Stomach (tissue), 9 donors: ENCODE data around the gene STMN1. TPM values are rescaled to one million over a fixed set of nuclear protein-coding genes. Genes with fewer than 3 reads are reported as not detected.

Experiments
- DNase-seq, 2 donors: peaks; one replicate each; pipeline versions ENCODE4 v3.0.0 to v3.0.0-alpha.2; 2013 to 2019
- H3K27ac ChIP-seq, 5 donors: fragments of 200-600 bp in 4 of 5; sonication (generic) in 4 of 5; one replicate each; pipeline ENCODE4 v1.5.1; 2013 to 2019; ENCODE audit warnings: mild to moderate bottlenecking in 1 of 5, moderate library complexity in 1 of 5
- H3K27me3 ChIP-seq, 3 donors: fragments of 200-600 bp; sonication (generic); one replicate each; pipeline ENCODE4 v1.5.1; 2017 to 2019; ENCODE audit warnings: mixed run types in 1 of 3
- H3K36me3 ChIP-seq, 4 donors: fragments of 200-600 bp; sonication (generic); 1 replicate in 3 of 4; 2 replicates in 1 of 4; pipeline ENCODE4 v1.5.1; 2016 to 2019
- H3K4me1 ChIP-seq, 4 donors: fragments of 200-600 bp; sonication (generic); one replicate each; pipeline ENCODE4 v1.5.1; 2016 to 2019
- H3K4me3 ChIP-seq, 4 donors: fragments of 200-600 bp; sonication (generic) in 3 of 4; one replicate each; pipeline ENCODE4 v1.5.1; 2016 to 2019; ENCODE audit warnings: mild to moderate bottlenecking in 1 of 4
- H3K9me3 ChIP-seq, 4 donors: fragments of 200-600 bp; sonication (generic); one replicate each; pipeline ENCODE4 v1.5.1; 2016 to 2019
- CTCF ChIP-seq, 7 experiments: fragments of 450-650 bp in 4 of 7; fragments of 200-600 bp in 3 of 7; sonication (generic) in 3 of 7; IDR thresholded peaks; one replicate each; pipeline ENCODE4 v1.5.1; 2016 to 2019; ENCODE audit warnings: antibody characterized with exemption in 7 of 7, control low read depth in 2 of 7, mild to moderate bottlenecking in 1 of 7
- EP300 ChIP-seq: sonication (generic); formaldehyde crosslinking; IDR thresholded peaks from one replicate; pipeline ENCODE4 v1.6.1; 2017; ENCODE audit warnings: antibody characterized with exemption
- POLR2A ChIP-seq, 4 donors: fragments of 450-650 bp; IDR thresholded peaks; one replicate each; pipeline ENCODE4 v1.6.1; 2016; ENCODE audit warnings: antibody characterized with exemption in 4 of 4, control low read depth in 2 of 4, mild to moderate bottlenecking in 1 of 4, moderate library complexity in 1 of 4
- POLR2AphosphoS5 ChIP-seq, 3 donors: sonication (generic); formaldehyde crosslinking; IDR thresholded peaks; one replicate each; pipeline ENCODE4 v1.6.1; 2016; ENCODE audit warnings: antibody characterized with exemption in 3 of 3
- WGBS, 5 donors: extraction: QIAGEN DNeasy Blood & Tissue Kit in 3 of 5; methylation state at CpG; one replicate each; pipeline versions ENCODE4 v1.1.5 to v1.1.7; 2013 to 2018; 5-methylcytosine and 5-hydroxymethylcytosine counted together
- intact Hi-C: fragments of 100-400 bp; cut with DNase I; formaldehyde crosslinking; loops from one replicate; pipeline ENCODE4 v1.15.1; 2023; ENCODE audit warnings: low total_unique reads
- polyA plus RNA-seq, 3 donors: library from polyadenylated mRNA; stranded (reverse); fragments of 200-250 nt; gene quantifications; one replicate each; pipeline ENCODE4 v1.2.3, GENCODE V29; 2013
- total RNA-seq, 5 donors: library from RNA; depleted of rRNA; stranded (reverse); fragments of >200 nt; gene quantifications; one replicate each; pipeline versions ENCODE4 v1.1.0 to v1.2.3, GENCODE V29; 2014 to 2016
- donor health status: healthy with polysubstance abuse.
- donor health status: Bipolar disorder and iron deficiency.
- donor health status: healthy.

Gene STMN1
- total and polyA plus RNA-seq, 8 donors: 25.9 to 109 (median 73.2) TPM

DNA sequence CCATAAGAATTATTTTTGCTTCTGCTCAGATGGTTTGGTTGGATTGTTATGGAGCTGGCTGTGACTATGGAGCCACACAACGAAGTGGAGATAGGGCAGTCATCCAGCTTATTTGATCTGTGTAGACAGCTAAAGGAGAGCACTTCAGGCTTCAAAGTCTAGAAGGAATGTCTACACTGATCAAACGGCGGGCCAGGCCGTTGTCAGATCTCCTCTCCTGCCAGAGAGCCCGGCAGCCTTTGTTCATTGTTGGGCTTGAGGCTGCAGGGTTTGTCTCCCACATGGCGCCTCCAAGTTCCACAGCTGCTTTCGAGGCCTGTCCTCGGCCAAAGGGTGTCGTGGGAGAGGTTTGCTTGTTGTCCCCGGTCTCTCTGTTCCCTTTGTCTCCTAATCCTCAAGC, 2.8 kb upstream of the STMN1 start:
- H3K4me1 ChIP-seq: peaks cover 22 to 31% (median 29%) of the 10 kb centered on the region in 4 donors
- intact Hi-C loops: no loop called here
- H3K27me3 ChIP-seq: no peaks in the 10 kb centered on the region
- 46 to 58% (median 54%) methylated on average over 10 of the region's 10 CpGs for WGBS, 5 donors
- H3K36me3 ChIP-seq: no peaks in the 10 kb centered on the region
- no peak for TF ChIP-seq CTCF (IDR thresholded peaks at IDR 0.05)
- TF ChIP-seq EP300: no peak
- TF ChIP-seq POLR2AphosphoS5 (IDR thresholded peaks at IDR 0.05): no peak
- no peak for TF ChIP-seq POLR2A (IDR thresholded peaks at IDR 0.05)
- H3K9me3 ChIP-seq: no peaks in the 10 kb centered on the region
- no peak overlapping the region for H3K4me3 ChIP-seq
- H3K27ac ChIP-seq: no peak overlapping the region
- no peak for DNase-seq

DNA sequence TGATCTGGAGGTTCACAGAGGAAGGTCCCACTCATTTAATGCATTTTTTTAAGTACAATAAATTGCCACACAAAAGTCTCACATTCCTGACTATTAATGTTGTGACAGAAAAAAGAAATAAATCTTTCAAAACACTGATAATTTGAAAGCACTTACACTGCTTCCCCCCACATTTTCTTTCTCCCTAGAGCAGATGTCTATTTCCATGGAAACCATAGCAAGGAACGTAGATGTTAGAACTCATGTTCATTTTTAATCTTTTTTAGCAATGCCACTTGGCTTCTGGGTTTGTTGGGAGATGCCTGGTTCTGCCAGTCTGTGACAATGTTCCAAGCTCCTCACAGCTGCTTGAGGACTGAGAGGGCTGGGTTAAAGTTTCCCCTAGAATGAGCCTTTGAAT, 1.9 kb upstream of the STMN1 start:
- WGBS, 5 donors: 61 to 83% (median 73%) methylated on average over 1 of the region's 1 CpG
- intact Hi-C loops: no loop called here
- no peaks in the 10 kb centered on the region for H3K27me3 ChIP-seq

GRCh38 chr1:25907601-25908000, 1.4 kb upstream of the STMN1 start:
- TF ChIP-seq POLR2AphosphoS5 (IDR thresholded peaks at IDR 0.05): no peak
- TF ChIP-seq POLR2A (IDR thresholded peaks at IDR 0.05): no peak
- 89 to 97% (median 92%) methylated on average over 6 of the region's 6 CpGs for WGBS, 5 donors
- Histone ChIP-seq H3K27me3 (no peaks in the 10 kb centered on the region), H3K4me3 (no peak overlapping the region), H3K4me1 (peaks cover 23 to 44% (median 31%) of the 10 kb centered on the region in 4 donors), H3K9me3 (no peaks in the 10 kb centered on the region), H3K36me3 (peaks cover 0 to 2% (median 2%) of the 10 kb centered on the region in 4 donors), H3K27ac (peak overlapping the region in 1 of 5 donors; percentile 86)
- no peak for DNase-seq
- intact Hi-C loops: no loop called here

More for the DNA sequence above, 1.9 kb upstream of the STMN1 start:
- no peak overlapping the region for H3K27ac ChIP-seq
- no peak overlapping the region for H3K4me3 ChIP-seq
- H3K36me3 ChIP-seq: no peaks in the 10 kb centered on the region
- H3K9me3 ChIP-seq: no peaks in the 10 kb centered on the region
- H3K4me1 ChIP-seq: peaks cover 23 to 40% (median 31%) of the 10 kb centered on the region in 4 donors
- no peak for TF ChIP-seq EP300
- TF ChIP-seq POLR2AphosphoS5 (IDR thresholded peaks at IDR 0.05): no peak
- TF ChIP-seq CTCF (IDR thresholded peaks at IDR 0.05): no peak
- TF ChIP-seq POLR2A (IDR thresholded peaks at IDR 0.05): no peak
- no peak for DNase-seq

DNA sequence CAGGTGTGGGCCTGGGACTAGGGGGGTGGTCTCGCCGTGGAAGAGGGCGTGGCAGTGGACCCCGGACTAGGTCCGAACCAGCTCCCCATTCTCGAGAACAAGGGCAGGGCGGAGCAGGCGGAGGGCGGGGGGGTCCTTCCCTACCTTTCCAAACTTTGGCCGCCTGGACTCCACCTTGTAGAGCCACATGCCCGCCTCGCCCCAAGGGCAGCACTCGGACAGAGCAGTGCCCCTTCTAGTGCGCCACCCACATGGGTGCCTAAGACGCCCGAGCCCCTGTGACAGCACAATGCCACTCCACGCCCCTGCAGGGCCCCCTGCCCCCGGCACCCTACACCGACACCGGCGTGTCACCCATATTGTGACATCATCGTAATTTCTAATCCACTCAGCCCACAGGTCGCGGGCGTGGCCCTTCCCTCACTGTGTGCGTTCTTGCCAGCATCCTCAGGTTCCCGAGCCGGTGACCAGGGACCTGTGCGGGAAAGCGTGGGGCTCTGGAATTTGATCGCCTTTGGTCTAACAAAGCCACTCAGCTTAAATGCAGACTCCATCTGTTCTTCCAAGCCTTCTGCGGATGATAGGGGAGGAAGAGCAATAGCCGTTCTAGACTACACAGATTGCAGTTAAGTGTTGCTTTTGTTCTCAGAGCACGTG, 553 bp upstream of the STMN1 start:
- Histone ChIP-seq H3K4me3 (peak overlapping the region; percentile 70 to 98 (median 87)), H3K9me3 (no peaks in the 10 kb centered on the region), H3K27ac (peak overlapping the region in 4 of 5 donors; percentile 26 to 86 (median 74)), H3K27me3 (no peaks in the 10 kb centered on the region), H3K36me3 (peaks cover 0 to 8% (median 5%) of the 10 kb centered on the region in 4 donors), H3K4me1 (peaks cover 23 to 46% (median 31%) of the 10 kb centered on the region in 4 donors)
- WGBS, 5 donors: 7 to 26% (median 12%) methylated on average over 18 to 34 of the region's 34 CpGs
- peak; percentile 43 to 82 for DNase-seq
- intact Hi-C loops: no loop called here
- no peak for TF ChIP-seq POLR2AphosphoS5 (IDR thresholded peaks at IDR 0.05)
- TF ChIP-seq EP300: no peak
- no peak for TF ChIP-seq CTCF (IDR thresholded peaks at IDR 0.05)
- no peak for TF ChIP-seq POLR2A (IDR thresholded peaks at IDR 0.05)
